ENCODE measurements around the gene CAMSAP2.
"Not testable (repeated sequence)": the region's sequence is repeated elsewhere in the genome, so short reads cannot be mapped to it uniquely, and the experiment has no call there.

The CAMSAP2 gene

GRCh38 chr1:200783926-200784325 is 45.2 kb downstream of the CAMSAP2 start:
- no peak for DNase-seq

- no peak for DNase-seq
Observed at GRCh38 chr1:200784576-200784975, 45.9 kb downstream of the CAMSAP2 start.

DNA sequence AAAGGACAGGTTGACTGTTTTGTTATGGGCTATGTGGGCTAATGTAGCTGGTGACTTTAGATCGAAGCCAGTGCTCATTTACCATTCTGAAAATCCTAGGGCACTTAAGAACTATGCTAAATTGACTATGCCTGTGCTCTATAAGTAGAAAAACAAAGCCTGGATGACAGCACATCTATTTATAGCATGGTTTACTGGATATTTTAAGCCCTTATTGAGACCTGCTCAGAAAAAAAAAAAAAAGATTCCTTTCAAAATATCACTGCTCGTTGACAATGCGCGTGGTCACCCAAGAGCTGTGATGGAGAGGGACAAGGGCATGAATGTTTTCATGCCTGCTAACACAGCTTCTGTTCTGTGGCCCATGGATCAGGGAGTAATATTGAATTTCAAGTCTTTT is 48.1 kb downstream of the CAMSAP2 start:
- DNase-seq: no peak

DNA sequence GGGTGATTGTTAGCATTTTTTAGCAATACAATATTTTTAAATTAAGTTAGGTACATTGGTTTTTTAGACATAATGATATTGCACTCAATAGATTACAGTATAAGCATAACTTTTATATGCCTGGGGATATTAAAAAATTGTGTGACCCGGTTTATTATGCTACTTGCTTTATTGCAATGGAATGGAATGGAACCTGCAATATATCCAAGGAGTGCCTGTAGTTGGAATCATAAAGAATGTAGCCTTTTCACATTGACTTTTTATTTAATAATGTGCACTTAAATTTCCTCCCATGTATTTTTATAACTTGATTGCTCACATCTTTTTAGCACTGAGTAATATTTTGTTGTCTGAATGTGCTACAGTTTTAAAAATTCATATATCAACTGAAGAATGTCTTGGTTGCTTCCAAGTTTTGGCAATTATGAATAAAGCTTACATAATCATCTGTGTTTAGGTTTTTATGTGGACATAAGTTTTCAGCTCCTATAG is 49.2 kb downstream of the CAMSAP2 start:
- no peak for DNase-seq

GRCh38 chr1:200791012-200791411 is 52.3 kb downstream of the CAMSAP2 start:
- DNase-seq: not testable (repeated sequence)

GRCh38 chr1:200793677-200794076 is 55.0 kb downstream of the CAMSAP2 start:
- no peak for DNase-seq

- DNase-seq: no peak
Observed at GRCh38 chr1:200794506-200795065, 55.9 kb downstream of the CAMSAP2 start.

GRCh38 chr1:200795156-200795555 is 56.5 kb downstream of the CAMSAP2 start:
- DNase-seq: no peak

DNA sequence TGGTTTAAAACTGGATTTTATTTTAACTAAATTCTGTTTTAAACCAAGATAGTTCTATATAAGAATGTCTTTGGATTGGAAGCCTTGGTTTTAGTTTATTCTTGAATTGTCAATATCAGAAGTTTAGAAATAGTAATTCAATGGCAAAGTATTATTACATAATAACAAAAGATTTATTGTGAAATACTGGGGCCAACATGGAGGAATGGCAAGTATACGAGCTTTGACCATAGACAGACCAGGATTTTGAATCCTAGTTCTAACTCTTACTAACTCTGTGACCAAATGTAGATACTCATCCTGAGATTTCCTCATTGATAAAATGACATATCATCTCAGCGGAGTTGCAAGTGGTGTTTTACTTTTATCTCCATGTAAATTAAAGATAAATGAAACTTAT is 63.3 kb downstream of the CAMSAP2 start:
- DNase-seq: no peak

GRCh38 chr1:200802865-200803512 is 64.3 kb downstream of the CAMSAP2 start:
- peak; percentile 78 for DNase-seq

GRCh38 chr1:200805719-200806118 is 67.0 kb downstream of the CAMSAP2 start:
- no peak for DNase-seq

DNA sequence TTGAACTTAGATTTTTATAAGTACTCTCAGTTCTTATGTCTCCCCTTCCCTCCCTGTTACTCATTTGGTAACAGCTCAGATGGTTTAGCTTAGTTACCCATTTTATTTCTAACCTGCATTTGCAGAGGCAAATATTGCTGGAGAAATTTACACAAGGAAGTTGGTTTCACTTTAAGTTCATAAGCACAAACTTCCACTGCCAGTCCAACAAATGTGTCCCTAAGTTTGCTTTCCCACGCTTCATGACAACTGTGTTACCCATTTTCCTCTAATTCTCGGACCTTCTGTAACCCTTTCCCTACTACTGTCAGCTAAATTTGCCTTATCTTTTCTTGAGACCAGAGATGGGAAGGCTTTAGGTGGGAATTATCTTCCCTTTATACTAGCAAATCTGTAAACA is 70.2 kb downstream of the CAMSAP2 start:
- no peak for DNase-seq

DNA sequence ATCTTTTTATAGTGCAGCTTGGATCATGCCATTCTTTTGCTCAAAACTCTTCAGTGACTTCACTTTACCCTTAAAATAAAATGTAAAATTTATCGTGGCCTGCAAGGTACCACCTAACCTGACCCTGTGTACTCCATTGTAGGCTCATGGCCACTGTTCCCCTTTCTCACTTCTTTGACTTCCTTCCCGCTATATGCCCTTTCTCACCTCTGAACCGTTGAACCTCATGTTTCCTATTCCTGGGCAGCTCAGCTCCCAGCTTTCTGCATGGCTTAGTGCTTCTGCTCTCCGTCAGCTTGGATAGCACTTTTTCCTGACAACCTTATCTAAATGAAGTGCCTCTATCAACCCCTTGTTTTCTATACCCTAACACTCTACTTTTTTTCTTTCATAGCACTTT is 73.0 kb downstream of the CAMSAP2 start:
- DNase-seq: no peak

DNA sequence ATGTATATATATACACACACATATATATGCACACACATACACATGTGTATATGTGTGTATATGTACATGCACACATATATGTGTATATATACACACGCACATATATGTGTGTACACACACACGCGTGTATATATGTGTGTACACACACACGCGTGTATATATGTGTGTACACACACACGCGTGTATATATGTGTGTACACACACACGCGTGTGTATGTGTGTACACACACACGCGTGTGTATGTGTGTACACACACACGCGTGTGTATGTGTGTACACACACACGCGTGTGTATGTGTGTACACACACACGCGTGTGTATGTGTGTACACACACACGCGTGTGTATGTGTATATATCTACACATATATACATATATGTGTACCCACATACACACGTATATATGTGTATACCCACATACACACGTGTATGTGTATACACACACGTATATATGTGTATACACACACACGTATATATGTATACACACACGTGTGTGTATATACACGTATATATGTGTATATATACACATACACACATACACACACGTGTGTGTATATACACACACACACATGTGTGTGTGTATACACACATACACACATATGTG is 78.0 kb downstream of the CAMSAP2 start:
- DNase-seq: not testable (repeated sequence)

GRCh38 chr1:200818248-200818647 is 79.6 kb downstream of the CAMSAP2 start:
- DNase-seq: no peak

DNA sequence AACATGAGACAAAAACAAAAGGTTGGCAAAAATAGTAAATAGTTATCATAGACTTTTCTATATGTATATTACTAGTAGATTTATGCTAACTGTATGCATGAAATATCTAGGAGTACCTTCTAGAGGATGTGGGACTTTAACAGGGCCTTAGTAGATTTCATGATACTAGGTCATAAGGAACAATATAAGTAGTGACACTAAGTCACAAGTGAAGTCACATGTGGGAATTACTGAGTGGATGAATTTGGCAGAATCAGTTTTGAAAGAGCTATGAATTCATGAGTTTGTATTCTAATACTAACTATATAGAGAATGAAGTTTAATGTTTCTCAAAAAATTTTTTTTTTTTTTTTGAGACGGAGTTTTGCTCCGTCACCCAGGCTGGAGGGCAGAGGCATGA is 81.0 kb downstream of the CAMSAP2 start:
- no peak for DNase-seq

DNA sequence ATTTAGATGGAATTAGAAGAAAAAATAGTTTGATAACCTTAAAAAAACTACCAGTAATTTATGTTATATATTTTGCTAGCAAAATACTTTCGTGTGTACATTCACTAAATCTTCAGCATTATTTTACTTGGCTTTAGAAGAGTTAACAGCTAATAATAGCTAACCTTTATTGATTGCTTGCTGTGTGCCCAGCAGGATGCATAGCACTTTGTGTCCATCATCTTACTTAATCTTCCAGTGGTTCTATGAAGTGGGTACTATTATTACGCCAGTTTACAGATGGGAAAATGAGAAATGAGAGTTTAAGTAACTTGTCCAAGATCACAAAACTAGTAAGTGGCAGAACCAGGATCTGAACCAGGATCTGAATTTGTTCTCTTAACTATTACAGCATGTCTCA is 92.4 kb downstream of the CAMSAP2 start:
- DNase-seq: no peak

DNA sequence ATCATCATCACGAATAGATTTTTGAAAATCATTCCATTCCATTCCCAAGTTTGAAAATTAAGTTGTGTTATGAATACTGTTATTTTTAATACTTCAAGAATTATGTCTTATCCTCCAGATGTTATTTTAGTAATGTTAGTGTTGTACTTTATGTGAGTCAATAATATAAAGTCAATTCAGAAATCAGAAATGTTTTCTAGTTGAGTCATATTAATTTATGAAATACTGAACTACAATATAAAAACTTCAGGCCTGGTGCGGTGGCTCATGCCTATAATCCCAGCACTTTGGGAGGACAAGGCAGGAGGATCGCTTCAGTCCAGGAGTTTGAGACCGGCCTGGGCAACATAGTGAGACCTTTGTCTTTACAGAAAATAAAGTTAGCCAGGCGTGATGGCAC is 95.7 kb downstream of the CAMSAP2 start:
- DNase-seq: no peak

- no peak for DNase-seq
Observed at GRCh38 chr1:200836213-200836612, 97.5 kb downstream of the CAMSAP2 start.

- DNase-seq: no peak
Observed at GRCh38 chr1:200837931-200838571, 99.4 kb downstream of the CAMSAP2 start.

GRCh38 chr1:200838676-200839445 is 100.2 kb downstream of the CAMSAP2 start:
- no peak for DNase-seq

- DNase-seq: no peak
Observed at GRCh38 chr1:200845360-200845759, 106.7 kb downstream of the CAMSAP2 start.

DNA sequence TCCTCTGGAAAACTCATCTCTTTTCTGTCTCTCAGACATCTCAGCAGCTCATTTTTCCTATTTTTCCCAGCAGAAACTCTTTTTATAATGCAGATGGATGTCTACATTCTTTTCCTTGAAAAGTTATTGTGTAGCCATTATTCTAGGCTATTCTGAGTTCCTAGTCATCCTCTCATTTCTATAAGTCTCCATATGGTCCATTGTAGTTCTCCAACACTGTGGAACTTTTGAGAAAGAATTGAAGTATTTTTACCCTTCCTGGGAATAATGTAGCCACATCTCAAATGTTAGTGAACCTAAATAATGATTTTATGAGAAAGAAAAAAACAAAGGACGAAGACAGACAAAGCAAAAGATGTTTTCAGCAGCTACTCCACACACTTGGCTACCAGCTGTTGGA is 107.7 kb downstream of the CAMSAP2 start:
- no peak for DNase-seq
